ENCODE data around the gene KRTAP10-11. TPM values are rescaled to one million over a fixed set of nuclear protein-coding genes. Genes with fewer than 3 reads are reported as not detected.
A peak's percentile ranks its signal among the peaks of the same experiment; 100 is the strongest.

The KRTAP10-11 gene
- total and polyA plus RNA-seq, 2 of the 8 experiments (the other 6 are each of a cell fraction or from before 2014, with no cell fraction given), result not detected

DNA sequence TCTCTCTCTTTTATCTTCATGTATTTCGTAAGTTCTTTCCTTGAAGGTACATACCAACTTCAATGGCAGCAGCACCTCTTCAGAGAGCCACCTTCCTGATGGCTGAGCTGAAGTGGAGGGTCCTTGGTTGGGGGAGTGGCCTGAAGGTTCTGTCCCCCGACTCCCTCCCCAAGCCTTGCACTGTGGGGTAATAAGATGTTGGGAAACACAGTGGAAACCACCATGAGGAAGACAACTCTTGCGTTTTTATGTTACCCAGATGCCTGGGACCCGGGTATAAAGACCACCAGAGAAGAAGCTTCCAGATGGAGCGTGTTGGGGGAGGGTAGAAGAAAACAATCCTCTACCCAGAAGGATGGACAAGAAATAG is 12.3 kb downstream of the KRTAP10-11 start:
- no peak overlapping the region for H3K4me2 ChIP-seq (ENCODE audit: insufficient read depth in 1 of 2, low read depth in 2 of 2, low read length in 2 of 2)
- FAIRE-seq (no peak), DNase-seq (ENCODE audit: low read depth in 1 of 2, low spot score in 2 of 2) (no peak)
- CTCF ChIA-PET (ENCODE audit: partially characterized antibody), result no interaction called here
- H4K20me1 ChIP-seq (replicated peaks in 1 of 2; ENCODE audit: control insufficient read depth in 1 of 2, insufficient read depth in 2 of 2, low read length in 2 of 2), result no peaks in the 10 kb centered on the region
- H2AFZ ChIP-seq (ENCODE audit: low read length), result no peak overlapping the region
- H3K23ac ChIP-seq (ENCODE audit: insufficient read length), result no peak overlapping the region
- POLR2A ChIA-PET (ENCODE audit: partially characterized antibody), result no interaction called here
- no peaks in the 10 kb centered on the region for H3K79me1 ChIP-seq (ENCODE audit: low read depth, low read length)
- no peak overlapping the region for H3K56ac ChIP-seq (replicated peaks; ENCODE audit: insufficient read length, low read depth, low read length)
- H4K91ac ChIP-seq (replicated peaks; ENCODE audit: insufficient read length, low read length), result no peak overlapping the region
- no peaks in the 10 kb centered on the region for H3K36me3 ChIP-seq (ENCODE audit: control insufficient read depth in 2 of 4, insufficient read depth in 4 of 4, low read length in 3 of 4)
- H2AK5ac ChIP-seq (ENCODE audit: low read depth, low read length), result no peak overlapping the region
- H3K4me1 ChIP-seq (replicated peaks in 1 of 4; ENCODE audit: control insufficient read depth in 3 of 4, insufficient read depth in 4 of 4, low read length in 3 of 4), result peaks cover 0 to 9% (median 3%) of the 10 kb centered on the region in 4 experiments; a peak in 5 of 7 replicates
- H2BK12ac ChIP-seq (ENCODE audit: low read depth, low read length), result peak overlapping the region; percentile 92
- no peaks in the 10 kb centered on the region for H3K27me3 ChIP-seq (replicated peaks in 1 of 4; ENCODE audit: control insufficient read depth in 3 of 4, extremely low read depth in 1 of 4, insufficient read depth in 3 of 4, low read length in 3 of 4)
- H4K5ac ChIP-seq (ENCODE audit: insufficient read length, low read depth, low read length), result no peak overlapping the region
- no peak overlapping the region for H2BK20ac ChIP-seq (ENCODE audit: low read length)
- H3K27ac ChIP-seq (ENCODE audit: low read depth, low read length), result no peak overlapping the region
- H2BK120ac ChIP-seq (replicated peaks; ENCODE audit: low read depth, low read length), result no peak overlapping the region
- no peak overlapping the region for H2BK15ac ChIP-seq (ENCODE audit: low read length)
- TF ChIP-seq TAF1 (IDR thresholded peaks at IDR 0.05; ENCODE audit: low read depth, low read length) (no peak), POU5F1 (IDR thresholded peaks at IDR 0.05; ENCODE audit: low read depth, low read length) (no peak), KDM1A (IDR thresholded peaks at IDR 0.05; ENCODE audit: borderline replicate concordance, low read length) (no peak), HDAC2 (IDR thresholded peaks at IDR 0.05; ENCODE audit: borderline replicate concordance in 1 of 2, low read depth in 2 of 2, low read length in 2 of 2) (no peak), SP2 (IDR thresholded peaks at IDR 0.05; ENCODE audit: low read length) (no peak), SRF (IDR thresholded peaks at IDR 0.05; ENCODE audit: low read depth, low read length) (no peak), RFX5 (IDR thresholded peaks at IDR 0.05; ENCODE audit: borderline replicate concordance, low read depth, low read length) (no peak), CREB1 (IDR thresholded peaks at IDR 0.05) (no peak), BCL11A (IDR thresholded peaks at IDR 0.05; ENCODE audit: low read depth in 2 of 2, low read length in 2 of 2) (no peak), GTF2F1 (IDR thresholded peaks at IDR 0.05; ENCODE audit: borderline replicate concordance, low read depth, low read length) (no peak), CHD1 (IDR thresholded peaks at IDR 0.05; ENCODE audit: low read depth, low read length) (no peak)
- TF ChIP-seq, protein P1, sequence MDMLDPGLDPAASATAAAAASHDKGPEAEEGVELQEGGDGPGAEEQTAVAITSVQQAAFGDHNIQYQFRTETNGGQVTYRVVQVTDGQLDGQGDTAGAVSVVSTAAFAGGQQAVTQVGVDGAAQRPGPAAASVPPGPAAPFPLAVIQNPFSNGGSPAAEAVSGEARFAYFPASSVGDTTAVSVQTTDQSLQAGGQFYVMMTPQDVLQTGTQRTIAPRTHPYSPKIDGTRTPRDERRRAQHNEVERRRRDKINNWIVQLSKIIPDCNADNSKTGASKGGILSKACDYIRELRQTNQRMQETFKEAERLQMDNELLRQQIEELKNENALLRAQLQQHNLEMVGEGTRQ (IDR thresholded peaks at IDR 0.05; ENCODE audit: low read length), result no peak
- H3K9ac ChIP-seq (replicated peaks in 1 of 4; ENCODE audit: extremely low read depth in 1 of 4, low read depth in 3 of 4, low read length in 3 of 4), result no peak overlapping the region
- H2BK5ac ChIP-seq (ENCODE audit: low read depth, low read length), result peak overlapping the region; percentile 82; the same call in 1 of the 2 replicates
- no peak overlapping the region for H3K4me3 ChIP-seq (ENCODE audit: extremely low read depth in 1 of 4, insufficient read depth in 2 of 4, low read depth in 3 of 4, low read length in 4 of 4)
- no peak overlapping the region for H3K14ac ChIP-seq (ENCODE audit: insufficient read length)
- no peaks in the 10 kb centered on the region for H3K79me2 ChIP-seq (ENCODE audit: control insufficient read depth in 1 of 2, insufficient read depth in 2 of 2, low read length in 2 of 2)
- no peaks in the 10 kb centered on the region for H3K23me2 ChIP-seq (ENCODE audit: low read depth, low read length)
- H3K4ac ChIP-seq (replicated peaks; ENCODE audit: insufficient read length, low read depth, low read length), result no peak overlapping the region
- no peak overlapping the region for H4K8ac ChIP-seq (ENCODE audit: extremely low read depth, insufficient read depth, low read length)
- H3K9me3 ChIP-seq (ENCODE audit: insufficient read depth in 2 of 2, low read depth in 1 of 2, low read length in 1 of 2), result peaks cover 0 to 4% of the 10 kb centered on the region in 2 experiments; a peak in 2 of 4 replicates
- 89% methylated on average over 5 of the region's 5 CpGs; no CpG with 5 or more reads in 1 of the 2 experiments for WGBS, 2 experiments (ENCODE audit: extremely low coverage in 1 of 2, insufficient coverage in 1 of 2, insufficient read length in 1 of 2, insufficient replicate concordance in 2 of 2, low coverage in 1 of 2, low lambda C conversion rate in 2 of 2, missing lambda C conversion rate in 1 of 2)
- H3K18ac ChIP-seq (ENCODE audit: extremely low read depth, low read length), result no peak overlapping the region
